ENCODE measurements around the gene IGF1.

- TF ChIP-seq, protein P1, sequence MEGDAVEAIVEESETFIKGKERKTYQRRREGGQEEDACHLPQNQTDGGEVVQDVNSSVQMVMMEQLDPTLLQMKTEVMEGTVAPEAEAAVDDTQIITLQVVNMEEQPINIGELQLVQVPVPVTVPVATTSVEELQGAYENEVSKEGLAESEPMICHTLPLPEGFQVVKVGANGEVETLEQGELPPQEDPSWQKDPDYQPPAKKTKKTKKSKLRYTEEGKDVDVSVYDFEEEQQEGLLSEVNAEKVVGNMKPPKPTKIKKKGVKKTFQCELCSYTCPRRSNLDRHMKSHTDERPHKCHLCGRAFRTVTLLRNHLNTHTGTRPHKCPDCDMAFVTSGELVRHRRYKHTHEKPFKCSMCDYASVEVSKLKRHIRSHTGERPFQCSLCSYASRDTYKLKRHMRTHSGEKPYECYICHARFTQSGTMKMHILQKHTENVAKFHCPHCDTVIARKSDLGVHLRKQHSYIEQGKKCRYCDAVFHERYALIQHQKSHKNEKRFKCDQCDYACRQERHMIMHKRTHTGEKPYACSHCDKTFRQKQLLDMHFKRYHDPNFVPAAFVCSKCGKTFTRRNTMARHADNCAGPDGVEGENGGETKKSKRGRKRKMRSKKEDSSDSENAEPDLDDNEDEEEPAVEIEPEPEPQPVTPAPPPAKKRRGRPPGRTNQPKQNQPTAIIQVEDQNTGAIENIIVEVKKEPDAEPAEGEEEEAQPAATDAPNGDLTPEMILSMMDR (IDR thresholded peaks at IDR 0.05): no peak
- no peak for TF ChIP-seq POLR2A (IDR thresholded peaks at IDR 0.05)
These were observed 49.7 kb downstream of the IGF1 start for GRCh38 chr12:102430661-102431060.

Measured in testis (tissue), 2 donors.